Measurements from ENCODE around the gene ANKRD1. TPM values are rescaled to one million over a fixed set of nuclear protein-coding genes. Genes with fewer than 3 reads are reported as not detected.

ANKRD1 gene
- total and polyA plus RNA-seq, 2 donors (not counting 3 experiments of a cell fraction or from before 2014, with no cell fraction given): 593 to 664 TPM

- BruUV-seq (replicated peaks): no TSS peak
- H3K27me3 ChIP-seq (ENCODE audit: control insufficient read depth in 2 of 2, insufficient read depth in 2 of 2, low read length in 2 of 2): no peaks in the 10 kb centered on the region
- no peak overlapping the region for H2AFZ ChIP-seq (ENCODE audit: low read depth, low read length)
Measured at GRCh38 chr10:90945491-90946070, 24.7 kb upstream of the ANKRD1 start.

More at GRCh38 chr10:90945491-90946070, 24.7 kb upstream of the ANKRD1 start:
- no peaks in the 10 kb centered on the region for H3K79me2 ChIP-seq (ENCODE audit: control insufficient read depth, insufficient read depth, low read length)
- H3K9me3 ChIP-seq (replicated peaks; ENCODE audit: control insufficient read depth, insufficient read depth, low read length): no peaks in the 10 kb centered on the region
- H3K9ac ChIP-seq (replicated peaks; ENCODE audit: extremely low read depth, insufficient read depth, low read length): no peak overlapping the region
- ChIA-PET POLR2A (no interaction called here), CTCF (interaction anchor here (2.4 kb wide), 1 partner anchor 15 kb away, joined by 7 read pairs; no protein-coding TSS in a partner anchor)
- no peak for TF ChIP-seq POLR2A (IDR thresholded peaks at IDR 0.05; ENCODE audit: low read depth, low read length)
- TF ChIP-seq EZH2 (IDR thresholded peaks at IDR 0.05; ENCODE audit: borderline replicate concordance, low read depth, low read length, severe bottlenecking): no peak
- TF ChIP-seq CTCF (IDR thresholded peaks at IDR 0.05; ENCODE audit: extremely low read depth in 1 of 2, insufficient read depth in 1 of 2, low read depth in 1 of 2, low read length in 2 of 2): no peak
- TF ChIP-seq FOS (IDR thresholded peaks at IDR 0.05; ENCODE audit: borderline replicate concordance, insufficient read depth, low read length): no peak
- TF ChIP-seq MAX (IDR thresholded peaks at IDR 0.05; ENCODE audit: insufficient read depth, insufficient read length): no peak
- TF ChIP-seq POLR2AphosphoS5 (IDR thresholded peaks at IDR 0.05; ENCODE audit: insufficient read depth, low read depth, low read length): no peak
- TF ChIP-seq JUN (IDR thresholded peaks at IDR 0.05; ENCODE audit: borderline replicate concordance, insufficient read depth, insufficient read length, low read depth): no peak
- TF ChIP-seq MYC (IDR thresholded peaks at IDR 0.05; ENCODE audit: low read depth, low read length): no peak
- TF ChIP-seq GATA2 (IDR thresholded peaks at IDR 0.05; ENCODE audit: insufficient read depth, insufficient read length, low read depth, low read length): no peak
- FAIRE-seq (no peak), DNase-seq (ENCODE audit: low read depth, low spot score) (no peak)
- H4K20me1 ChIP-seq (replicated peaks; ENCODE audit: control insufficient read depth, extremely low read depth, insufficient read depth, low read length): no peaks in the 10 kb centered on the region
- H3K4me1 ChIP-seq (ENCODE audit: control insufficient read depth, extremely low read depth, insufficient read depth, low read length): peaks cover 4% of the 10 kb centered on the region
- H3K4me2 ChIP-seq (ENCODE audit: insufficient read depth, low read length): no peak overlapping the region
- dilution Hi-C loops (cut with MboI; ENCODE audit: extremely low pct_ligation_motif_present, low sequenced_read_pairs): no loop called here
- intact Hi-C loops (cut with micrococcal nuclease): no loop called here
- no peak overlapping the region for H3K4me3 ChIP-seq (replicated peaks in 1 of 3; ENCODE audit: insufficient read depth in 1 of 3, low read depth in 1 of 3, low read length in 3 of 3)
- H3K9me1 ChIP-seq (replicated peaks; ENCODE audit: control insufficient read depth, extremely low read depth, insufficient read depth, low read length): no peaks in the 10 kb centered on the region
- H3K36me3 ChIP-seq (ENCODE audit: control insufficient read depth in 2 of 2, extremely low read depth in 1 of 2, insufficient read depth in 2 of 2, low read length in 2 of 2): no peaks in the 10 kb centered on the region
- no peak overlapping the region for H3K27ac ChIP-seq (ENCODE audit: insufficient read depth, low read depth, low read length)
